Measurements from ENCODE around the gene ARHGAP23.

GRCh38 chr17:38511150-38512108, 83.2 kb downstream of the ARHGAP23 start:
- TF ChIP-seq, protein P1, sequence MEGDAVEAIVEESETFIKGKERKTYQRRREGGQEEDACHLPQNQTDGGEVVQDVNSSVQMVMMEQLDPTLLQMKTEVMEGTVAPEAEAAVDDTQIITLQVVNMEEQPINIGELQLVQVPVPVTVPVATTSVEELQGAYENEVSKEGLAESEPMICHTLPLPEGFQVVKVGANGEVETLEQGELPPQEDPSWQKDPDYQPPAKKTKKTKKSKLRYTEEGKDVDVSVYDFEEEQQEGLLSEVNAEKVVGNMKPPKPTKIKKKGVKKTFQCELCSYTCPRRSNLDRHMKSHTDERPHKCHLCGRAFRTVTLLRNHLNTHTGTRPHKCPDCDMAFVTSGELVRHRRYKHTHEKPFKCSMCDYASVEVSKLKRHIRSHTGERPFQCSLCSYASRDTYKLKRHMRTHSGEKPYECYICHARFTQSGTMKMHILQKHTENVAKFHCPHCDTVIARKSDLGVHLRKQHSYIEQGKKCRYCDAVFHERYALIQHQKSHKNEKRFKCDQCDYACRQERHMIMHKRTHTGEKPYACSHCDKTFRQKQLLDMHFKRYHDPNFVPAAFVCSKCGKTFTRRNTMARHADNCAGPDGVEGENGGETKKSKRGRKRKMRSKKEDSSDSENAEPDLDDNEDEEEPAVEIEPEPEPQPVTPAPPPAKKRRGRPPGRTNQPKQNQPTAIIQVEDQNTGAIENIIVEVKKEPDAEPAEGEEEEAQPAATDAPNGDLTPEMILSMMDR (conservative IDR thresholded peaks at IDR 0.05) = no peak
- no peak for TF ChIP-seq ZFX (IDR thresholded peaks at IDR 0.05)

Measured in C4-2B (cell line).